Progenitor cell of endocrine pancreas (in vitro differentiated cells): Measurements from ENCODE around the gene PTPRD. TPM values are rescaled to one million over a fixed set of nuclear protein-coding genes. Genes with fewer than 3 reads are reported as not detected.

ENCODE experiments used
- DNase-seq: peaks from one replicate; pipeline ENCODE4 v3.0.0; 2021; ENCODE audit warnings: low spot score; ENCODE audit not compliant: unreplicated experiment
- H3K27ac Mint-ChIP-seq: 2 replicates; pipeline ENCODE4 v1.8.0; 2021; ENCODE audit warnings: mild to moderate bottlenecking, moderate library complexity, mixed read lengths
- H3K27me3 Mint-ChIP-seq: 2 replicates; pipeline ENCODE4 v1.8.0; 2021; ENCODE audit warnings: mixed read lengths
- H3K36me3 Mint-ChIP-seq: 2 replicates; pipeline ENCODE4 v1.8.0; 2022; ENCODE audit warnings: mixed read lengths; ENCODE audit not compliant: insufficient read depth
- H3K4me1 Mint-ChIP-seq: 2 replicates; pipeline ENCODE4 v1.8.0; 2021; ENCODE audit warnings: low read depth, mixed read lengths
- H3K4me3 Mint-ChIP-seq: 2 replicates; pipeline ENCODE4 v1.8.0; 2021; ENCODE audit warnings: low read depth, mild to moderate bottlenecking, moderate library complexity, mixed read lengths
- H3K9me3 Mint-ChIP-seq: 2 replicates; pipeline ENCODE4 v1.8.0; 2021; ENCODE audit warnings: low read depth, mixed read lengths
- total RNA-seq: library from RNA; stranded (reverse); gene quantifications from 2 replicates; pipeline ENCODE4 v1.2.1, GENCODE V29; 2021
- TF ChIP-seq, protein P1 (sequence below): fragments of 200-600 bp; sonication (generic); IDR thresholded peaks from one replicate; pipeline ENCODE4 v1.5.0; 2021; ENCODE audit warnings: antibody characterized with exemption, mild to moderate bottlenecking; ENCODE audit not compliant: unreplicated experiment

The PTPRD gene
- total RNA-seq, 1 donor from 2014 or later: 124 TPM

DNA sequence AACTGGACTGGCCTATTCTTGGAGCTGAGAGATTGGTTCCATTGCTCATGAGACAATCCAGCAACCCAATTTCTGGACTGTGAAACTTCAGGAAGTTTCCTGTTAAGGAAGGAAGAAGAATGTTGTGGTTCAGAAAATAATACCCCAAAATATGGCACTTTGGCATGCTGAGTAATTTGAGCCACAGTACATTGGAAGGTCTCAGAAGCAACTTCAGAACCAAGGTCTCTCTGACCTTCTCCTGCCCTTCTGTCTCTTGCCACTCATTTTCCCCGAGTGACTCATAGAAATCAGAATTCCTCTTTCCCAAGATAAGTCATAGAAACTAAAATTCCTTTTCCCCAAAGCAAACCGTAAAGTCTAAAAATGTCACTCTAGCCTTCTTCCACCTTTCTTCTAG, 1366.1 kb downstream of the PTPRD start:
- H3K27ac Mint-ChIP-seq: no peak overlapping the region
- TF ChIP-seq, protein P1, sequence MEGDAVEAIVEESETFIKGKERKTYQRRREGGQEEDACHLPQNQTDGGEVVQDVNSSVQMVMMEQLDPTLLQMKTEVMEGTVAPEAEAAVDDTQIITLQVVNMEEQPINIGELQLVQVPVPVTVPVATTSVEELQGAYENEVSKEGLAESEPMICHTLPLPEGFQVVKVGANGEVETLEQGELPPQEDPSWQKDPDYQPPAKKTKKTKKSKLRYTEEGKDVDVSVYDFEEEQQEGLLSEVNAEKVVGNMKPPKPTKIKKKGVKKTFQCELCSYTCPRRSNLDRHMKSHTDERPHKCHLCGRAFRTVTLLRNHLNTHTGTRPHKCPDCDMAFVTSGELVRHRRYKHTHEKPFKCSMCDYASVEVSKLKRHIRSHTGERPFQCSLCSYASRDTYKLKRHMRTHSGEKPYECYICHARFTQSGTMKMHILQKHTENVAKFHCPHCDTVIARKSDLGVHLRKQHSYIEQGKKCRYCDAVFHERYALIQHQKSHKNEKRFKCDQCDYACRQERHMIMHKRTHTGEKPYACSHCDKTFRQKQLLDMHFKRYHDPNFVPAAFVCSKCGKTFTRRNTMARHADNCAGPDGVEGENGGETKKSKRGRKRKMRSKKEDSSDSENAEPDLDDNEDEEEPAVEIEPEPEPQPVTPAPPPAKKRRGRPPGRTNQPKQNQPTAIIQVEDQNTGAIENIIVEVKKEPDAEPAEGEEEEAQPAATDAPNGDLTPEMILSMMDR: no peak
- H3K27me3 Mint-ChIP-seq: no peaks in the 10 kb centered on the region
- peaks cover 2% of the 10 kb centered on the region for H3K36me3 Mint-ChIP-seq
- peaks cover 13% of the 10 kb centered on the region for H3K9me3 Mint-ChIP-seq
- H3K4me1 Mint-ChIP-seq: peaks cover 6% of the 10 kb centered on the region
- no peak overlapping the region for H3K4me3 Mint-ChIP-seq
- DNase-seq: no peak

DNA sequence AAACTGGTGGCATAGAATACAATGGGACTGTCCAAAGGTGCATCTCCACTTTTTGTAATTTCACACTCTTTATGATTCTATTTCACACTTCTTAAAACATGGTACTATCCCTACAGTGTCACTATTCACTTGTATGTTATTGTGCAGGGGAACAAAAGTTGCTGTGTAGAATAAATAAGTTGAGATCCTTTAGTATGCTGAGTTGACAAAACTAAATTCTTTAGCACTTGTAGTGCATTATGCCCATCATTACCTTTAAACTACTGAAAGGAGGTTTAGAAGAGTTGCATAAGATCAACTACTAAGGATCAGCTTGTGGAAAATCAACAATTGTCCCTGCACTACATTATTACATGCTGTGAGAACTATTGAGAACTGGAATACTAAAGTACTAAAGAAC, 1380.9 kb downstream of the PTPRD start:
- TF ChIP-seq, protein P1: no peak
- H3K9me3 Mint-ChIP-seq: peaks cover 20% of the 10 kb centered on the region
- no peak overlapping the region for H3K4me3 Mint-ChIP-seq
- no peaks in the 10 kb centered on the region for H3K4me1 Mint-ChIP-seq
- H3K27me3 Mint-ChIP-seq: no peaks in the 10 kb centered on the region
- H3K27ac Mint-ChIP-seq: no peak overlapping the region
- DNase-seq: no peak
- no peaks in the 10 kb centered on the region for H3K36me3 Mint-ChIP-seq

DNA sequence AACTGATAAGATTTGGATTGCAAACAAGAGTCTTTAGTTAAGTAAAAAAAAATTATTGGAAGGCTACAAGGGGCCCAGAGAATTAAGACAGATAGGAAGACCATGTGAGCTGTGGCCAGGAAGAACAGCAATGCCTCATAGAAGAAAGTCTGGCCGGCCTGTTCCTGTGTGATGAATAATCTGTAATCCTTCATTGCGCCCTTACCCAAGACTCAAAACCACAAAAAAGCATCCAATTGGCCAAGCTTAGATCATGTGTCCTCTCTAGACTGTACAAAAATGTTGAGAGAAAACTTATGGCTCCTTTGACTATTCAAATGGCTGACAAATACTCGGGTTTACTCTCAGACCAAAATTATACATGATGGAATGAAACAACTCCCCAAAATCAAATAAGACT, 1383.5 kb downstream of the PTPRD start:
- TF ChIP-seq, protein P1: no peak
- Mint-ChIP-seq H3K27ac (no peak overlapping the region), H3K9me3 (peaks cover 17% of the 10 kb centered on the region), H3K36me3 (no peaks in the 10 kb centered on the region), H3K27me3 (no peaks in the 10 kb centered on the region), H3K4me1 (no peaks in the 10 kb centered on the region), H3K4me3 (no peak overlapping the region)
- no peak for DNase-seq

DNA sequence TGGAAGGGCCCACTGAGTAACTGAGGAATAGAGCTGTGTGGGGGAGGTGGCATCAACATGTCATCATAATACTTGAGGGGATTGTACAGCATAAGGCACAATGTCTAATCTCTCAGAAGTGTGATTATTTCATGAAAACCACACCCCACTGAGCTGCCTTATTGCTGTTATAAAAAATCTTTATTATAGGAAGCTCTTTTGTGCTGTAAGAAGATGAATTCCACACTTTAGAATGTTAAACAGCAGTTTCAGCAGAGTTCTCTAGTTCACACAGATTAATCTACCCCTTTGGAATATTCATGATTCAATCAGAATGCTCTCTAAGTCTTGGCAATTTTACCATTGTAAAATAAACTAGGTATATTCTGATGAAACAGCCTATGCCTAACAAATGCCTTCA, 1389.6 kb downstream of the PTPRD start:
- no peak for DNase-seq
- no peaks in the 10 kb centered on the region for H3K27me3 Mint-ChIP-seq
- no peaks in the 10 kb centered on the region for H3K36me3 Mint-ChIP-seq
- H3K9me3 Mint-ChIP-seq: peaks cover 11% of the 10 kb centered on the region
- H3K4me3 Mint-ChIP-seq: no peak overlapping the region
- TF ChIP-seq, protein P1: no peak
- no peaks in the 10 kb centered on the region for H3K4me1 Mint-ChIP-seq
- no peak overlapping the region for H3K27ac Mint-ChIP-seq

DNA sequence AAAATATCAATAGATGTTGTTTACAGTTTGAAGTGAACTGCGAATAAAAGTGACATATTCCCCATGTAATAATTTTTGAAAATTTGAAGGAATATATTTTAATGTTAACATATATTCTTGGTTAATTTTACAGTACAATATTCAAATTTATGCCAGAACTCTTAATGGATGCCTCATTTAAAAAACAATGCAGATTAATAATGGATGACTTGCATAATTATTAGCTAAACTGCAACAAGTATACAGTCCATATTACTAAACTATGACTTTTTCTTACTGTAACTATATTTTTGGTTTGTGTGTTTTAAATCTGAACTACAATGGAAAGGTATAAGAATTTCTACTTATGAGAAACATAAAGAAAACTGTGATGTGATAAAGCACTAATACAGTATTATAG, 1390.1 kb downstream of the PTPRD start:
- H3K36me3 Mint-ChIP-seq: no peaks in the 10 kb centered on the region
- TF ChIP-seq, protein P1: no peak
- peaks cover 11% of the 10 kb centered on the region for H3K9me3 Mint-ChIP-seq
- H3K4me3 Mint-ChIP-seq: no peak overlapping the region
- H3K27ac Mint-ChIP-seq: no peak overlapping the region
- no peak for DNase-seq
- H3K4me1 Mint-ChIP-seq: no peaks in the 10 kb centered on the region
- H3K27me3 Mint-ChIP-seq: no peaks in the 10 kb centered on the region
